Right atrium auricular region (tissue), 2 donors: Measurements from ENCODE around the gene SPATA31D4. TPM values are rescaled to one million over a fixed set of nuclear protein-coding genes. Genes with fewer than 3 reads are reported as not detected.
"Not testable (repeated sequence)": the region's sequence is repeated elsewhere in the genome, so short reads cannot be mapped to it uniquely, and the experiment has no call there.

ENCODE experiments used
- DNase-seq: peaks from one replicate; pipeline ENCODE4 v3.0.0-alpha.2; 2019; ENCODE audit warnings: low spot score
- H3K27ac ChIP-seq, 2 donors: fragments of 200-600 bp; sonication (generic); 1 replicate in 1 of 2; 2 replicates in 1 of 2; pipeline ENCODE4 v1.5.1; 2016 to 2019
- H3K27me3 ChIP-seq, 2 donors: fragments of 200-600 bp; sonication (generic); one replicate each; pipeline versions ENCODE4 v1.5.1 to v1.6.0; 2017 to 2019
- H3K36me3 ChIP-seq: fragments of 200-600 bp; sonication (generic); one replicate; pipeline ENCODE4 v1.5.1; 2016
- H3K4me1 ChIP-seq, 2 donors: fragments of 200-600 bp; sonication (generic); one replicate each; pipeline versions ENCODE4 v1.5.1 to v1.6.0; 2017 to 2019
- H3K4me3 ChIP-seq, 2 donors: fragments of 200-600 bp; sonication (generic); 1 replicate in 1 of 2; 2 replicates in 1 of 2; pipeline ENCODE4 v1.5.1; 2017 to 2019; ENCODE audit warnings: mild to moderate bottlenecking in 1 of 2, moderate library complexity in 1 of 2
- H3K9me3 ChIP-seq, 2 donors: fragments of 200-600 bp; sonication (generic); one replicate each; pipeline ENCODE4 v1.5.1; 2019
- CTCF ChIP-seq, 2 donors: fragments of 200-600 bp; sonication (generic); IDR thresholded peaks; one replicate each; pipeline ENCODE4 v1.5.1; 2019; ENCODE audit warnings: antibody characterized with exemption in 2 of 2
- total RNA-seq, 2 donors: library from RNA; depleted of rRNA; stranded (reverse); fragments of >200 nt; gene quantifications; one replicate each; pipeline ENCODE4 v1.1.0, GENCODE V29; 2016

The SPATA31D4 gene
- not detected for total RNA-seq

GRCh38 chr9:81928305-81928704 lies at the start of gene SPATA31D4:
Gene SPATA31D4 (plus strand): TSS chr9:81928428. CDS start chr9:81928514, 86 bp downstream.
- H3K36me3 ChIP-seq, H3K4me3 ChIP-seq, H3K27ac ChIP-seq, H3K9me3 ChIP-seq, H3K27me3 ChIP-seq, H3K4me1 ChIP-seq, DNase-seq: not testable (repeated sequence)

DNA sequence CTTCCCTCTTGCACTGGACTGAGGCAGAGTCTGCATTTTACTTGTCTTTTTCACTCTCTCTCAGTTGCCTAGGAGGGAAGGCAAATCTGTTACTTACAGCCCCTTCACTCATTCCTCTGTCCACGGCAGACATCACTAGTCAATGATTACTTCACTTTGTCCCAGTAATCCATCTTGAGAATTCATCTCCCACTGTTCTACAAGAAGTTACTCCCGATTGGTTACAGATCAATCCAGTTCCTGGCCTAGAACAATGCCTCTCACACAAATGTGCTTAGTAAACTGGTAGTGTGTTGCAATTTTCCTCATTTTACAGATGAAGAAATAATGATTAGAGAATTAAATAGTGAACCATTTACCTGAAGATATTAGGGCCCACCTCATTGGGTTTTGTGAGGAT lies 49.7 kb upstream of the SPATA31D4 start:
- Histone ChIP-seq H3K4me1 (peaks cover 0 to 5% of the 10 kb centered on the region in 2 donors), H3K9me3 (no peaks in the 10 kb centered on the region), H3K36me3 (no peaks in the 10 kb centered on the region), H3K27ac (no peak overlapping the region), H3K27me3 (no peaks in the 10 kb centered on the region), H3K4me3 (no peak overlapping the region)
- TF ChIP-seq CTCF (IDR thresholded peaks at IDR 0.05) = no peak
- no peak for DNase-seq

- H3K4me3 ChIP-seq = no peak overlapping the region
- no peak overlapping the region for H3K27ac ChIP-seq
- no peak for DNase-seq
- H3K9me3 ChIP-seq = no peaks in the 10 kb centered on the region
- peaks cover 0 to 5% of the 10 kb centered on the region in 2 donors for H3K4me1 ChIP-seq
- H3K36me3 ChIP-seq = no peaks in the 10 kb centered on the region
- TF ChIP-seq CTCF (IDR thresholded peaks at IDR 0.05) = no peak
- no peaks in the 10 kb centered on the region for H3K27me3 ChIP-seq
Observed at GRCh38 chr9:81879501-81879916, 48.7 kb upstream of the SPATA31D4 start.

DNA sequence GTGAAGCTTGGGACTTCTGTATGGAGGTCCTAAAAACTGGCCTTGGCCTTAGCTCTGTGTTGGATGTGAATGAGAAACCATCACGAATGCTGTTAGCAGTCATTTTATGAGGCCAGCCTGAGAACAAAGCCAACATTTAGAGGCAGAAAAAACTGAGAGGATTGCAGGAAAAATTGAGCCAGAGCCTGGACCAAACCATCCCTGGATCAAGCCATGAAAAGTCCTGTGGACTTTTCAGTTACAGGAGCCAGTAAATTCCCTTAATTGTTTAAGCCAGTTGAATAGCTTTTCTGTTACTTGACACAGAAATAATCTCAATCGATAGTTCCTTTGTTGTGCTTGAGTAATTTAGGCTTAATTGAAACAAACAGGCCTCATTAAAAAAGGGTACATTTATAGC lies 42.6 kb upstream of the SPATA31D4 start:
- Histone ChIP-seq H3K9me3 (no peaks in the 10 kb centered on the region), H3K27me3 (no peaks in the 10 kb centered on the region), H3K4me1 (no peaks in the 10 kb centered on the region), H3K4me3 (no peak overlapping the region), H3K27ac (no peak overlapping the region), H3K36me3 (no peaks in the 10 kb centered on the region)
- TF ChIP-seq CTCF (IDR thresholded peaks at IDR 0.05) = no peak
- DNase-seq = no peak

GRCh38 chr9:81886665-81887064 lies 41.6 kb upstream of the SPATA31D4 start:
- no peaks in the 10 kb centered on the region for H3K9me3 ChIP-seq
- no peaks in the 10 kb centered on the region for H3K4me1 ChIP-seq
- H3K27me3 ChIP-seq = no peaks in the 10 kb centered on the region
- no peaks in the 10 kb centered on the region for H3K36me3 ChIP-seq
- no peak for DNase-seq
- no peak overlapping the region for H3K4me3 ChIP-seq
- TF ChIP-seq CTCF (IDR thresholded peaks at IDR 0.05) = no peak
- no peak overlapping the region for H3K27ac ChIP-seq

DNA sequence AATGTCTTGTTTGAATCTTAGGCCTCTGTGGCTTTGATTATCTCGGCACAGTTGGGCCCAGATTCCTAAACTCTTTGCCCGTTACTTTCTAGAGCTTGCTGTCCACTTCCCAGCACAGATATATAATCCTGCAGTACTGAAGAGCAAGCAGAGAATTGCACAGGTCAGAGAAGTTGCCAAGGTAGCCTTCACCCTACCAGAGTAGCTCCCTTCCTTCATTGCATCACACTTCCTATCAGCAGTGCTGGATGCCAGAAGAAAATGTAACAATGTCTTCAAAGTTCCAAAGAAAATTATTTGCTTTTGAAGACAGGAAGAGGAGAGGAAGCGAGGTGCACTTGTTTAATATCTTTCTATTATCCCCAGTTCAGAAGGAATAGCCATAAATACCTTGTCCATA lies 38.1 kb upstream of the SPATA31D4 start:
- no peak for TF ChIP-seq CTCF (IDR thresholded peaks at IDR 0.05)
- no peaks in the 10 kb centered on the region for H3K4me1 ChIP-seq
- H3K27me3 ChIP-seq = no peaks in the 10 kb centered on the region
- H3K27ac ChIP-seq = no peak overlapping the region
- DNase-seq = no peak
- H3K9me3 ChIP-seq = no peaks in the 10 kb centered on the region
- no peaks in the 10 kb centered on the region for H3K36me3 ChIP-seq
- H3K4me3 ChIP-seq = no peak overlapping the region
